ENCODE measurements around the gene PLCG2.

DNA sequence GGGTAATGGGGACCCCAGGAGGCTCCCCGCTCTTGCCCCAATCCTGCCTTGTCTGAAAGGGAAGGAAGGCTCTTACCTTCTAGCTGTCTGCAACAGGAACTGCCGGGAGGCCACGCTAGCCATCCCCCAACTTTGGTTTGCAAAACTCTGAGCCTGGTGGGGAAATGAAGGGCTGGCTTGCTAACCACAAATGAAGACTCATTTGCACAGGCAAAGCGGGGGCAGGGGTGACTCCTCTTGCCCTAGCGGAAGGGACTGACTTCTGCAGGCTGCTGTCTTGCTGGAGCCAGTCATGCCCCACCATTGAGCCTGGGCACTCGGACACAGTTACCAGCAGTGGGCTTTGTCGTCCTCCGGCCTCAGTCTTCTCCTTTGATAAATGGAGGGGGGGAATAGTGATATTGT, 52.6 kb downstream of the PLCG2 start:
- TF ChIP-seq EZH2phosphoT487 (IDR thresholded peaks at IDR 0.05; ENCODE audit: low read depth), result no peak
- TF ChIP-seq, protein P1, sequence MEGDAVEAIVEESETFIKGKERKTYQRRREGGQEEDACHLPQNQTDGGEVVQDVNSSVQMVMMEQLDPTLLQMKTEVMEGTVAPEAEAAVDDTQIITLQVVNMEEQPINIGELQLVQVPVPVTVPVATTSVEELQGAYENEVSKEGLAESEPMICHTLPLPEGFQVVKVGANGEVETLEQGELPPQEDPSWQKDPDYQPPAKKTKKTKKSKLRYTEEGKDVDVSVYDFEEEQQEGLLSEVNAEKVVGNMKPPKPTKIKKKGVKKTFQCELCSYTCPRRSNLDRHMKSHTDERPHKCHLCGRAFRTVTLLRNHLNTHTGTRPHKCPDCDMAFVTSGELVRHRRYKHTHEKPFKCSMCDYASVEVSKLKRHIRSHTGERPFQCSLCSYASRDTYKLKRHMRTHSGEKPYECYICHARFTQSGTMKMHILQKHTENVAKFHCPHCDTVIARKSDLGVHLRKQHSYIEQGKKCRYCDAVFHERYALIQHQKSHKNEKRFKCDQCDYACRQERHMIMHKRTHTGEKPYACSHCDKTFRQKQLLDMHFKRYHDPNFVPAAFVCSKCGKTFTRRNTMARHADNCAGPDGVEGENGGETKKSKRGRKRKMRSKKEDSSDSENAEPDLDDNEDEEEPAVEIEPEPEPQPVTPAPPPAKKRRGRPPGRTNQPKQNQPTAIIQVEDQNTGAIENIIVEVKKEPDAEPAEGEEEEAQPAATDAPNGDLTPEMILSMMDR (IDR thresholded peaks at IDR 0.05; ENCODE audit: low read depth, low read length), result peak; percentile 18; the same call in 1 of the 2 replicates

All from OCI-LY3 (cell line).